C4-2B (cell line): ENCODE data around the gene SETD4.

Source experiments
- ZFX ChIP-seq: fragments of 450-650 bp; IDR thresholded peaks from 2 replicates; pipeline ENCODE4 v1.6.1; 2017
- TF ChIP-seq, protein P1 (sequence below): fragments of 450-650 bp; conservative IDR thresholded peaks from 2 replicates; pipeline ENCODE4 v1.5.1; 2017; ENCODE audit warnings: mild to moderate bottlenecking

DNA sequence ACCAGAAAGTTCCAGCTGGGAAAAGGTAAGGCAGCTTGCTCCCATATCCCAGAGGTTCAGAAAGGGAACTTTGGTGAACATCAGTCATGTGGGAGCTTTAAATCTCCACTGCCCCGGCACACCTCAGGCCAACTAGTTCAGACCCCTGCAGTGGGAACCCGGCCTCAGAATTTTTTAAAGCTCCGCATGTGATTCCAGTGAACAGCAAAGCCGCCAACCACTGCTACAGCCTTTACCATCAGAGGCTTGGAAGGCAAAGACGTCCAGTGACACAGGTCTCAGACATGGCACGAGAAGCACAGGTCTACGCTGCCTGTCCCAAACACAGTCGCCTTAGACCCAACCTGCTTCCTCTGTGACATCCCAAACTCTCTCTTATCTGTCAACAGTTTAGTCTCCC, 31.0 kb downstream of the SETD4 start:
- TF ChIP-seq, protein P1, sequence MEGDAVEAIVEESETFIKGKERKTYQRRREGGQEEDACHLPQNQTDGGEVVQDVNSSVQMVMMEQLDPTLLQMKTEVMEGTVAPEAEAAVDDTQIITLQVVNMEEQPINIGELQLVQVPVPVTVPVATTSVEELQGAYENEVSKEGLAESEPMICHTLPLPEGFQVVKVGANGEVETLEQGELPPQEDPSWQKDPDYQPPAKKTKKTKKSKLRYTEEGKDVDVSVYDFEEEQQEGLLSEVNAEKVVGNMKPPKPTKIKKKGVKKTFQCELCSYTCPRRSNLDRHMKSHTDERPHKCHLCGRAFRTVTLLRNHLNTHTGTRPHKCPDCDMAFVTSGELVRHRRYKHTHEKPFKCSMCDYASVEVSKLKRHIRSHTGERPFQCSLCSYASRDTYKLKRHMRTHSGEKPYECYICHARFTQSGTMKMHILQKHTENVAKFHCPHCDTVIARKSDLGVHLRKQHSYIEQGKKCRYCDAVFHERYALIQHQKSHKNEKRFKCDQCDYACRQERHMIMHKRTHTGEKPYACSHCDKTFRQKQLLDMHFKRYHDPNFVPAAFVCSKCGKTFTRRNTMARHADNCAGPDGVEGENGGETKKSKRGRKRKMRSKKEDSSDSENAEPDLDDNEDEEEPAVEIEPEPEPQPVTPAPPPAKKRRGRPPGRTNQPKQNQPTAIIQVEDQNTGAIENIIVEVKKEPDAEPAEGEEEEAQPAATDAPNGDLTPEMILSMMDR = no peak
- no peak for TF ChIP-seq ZFX
